H1 (cell line): ENCODE results near the gene PROK1. TPM values are rescaled to one million over a fixed set of nuclear protein-coding genes. Genes with fewer than 3 reads are reported as not detected.

Experiments
- EP300 ChIP-seq, 2 experiments: IDR thresholded peaks; 1 replicate in 1 of 2; 2 replicates in 1 of 2; pipeline ENCODE4 v1.6.1; 2011 to 2012; ENCODE audit warnings: low read depth in 2 of 2, low read length in 2 of 2, mild to moderate bottlenecking in 2 of 2, borderline replicate concordance in 1 of 2, inconsistent platforms in 1 of 2, moderate library complexity in 1 of 2
- RFX5 ChIP-seq: IDR thresholded peaks from 2 replicates; pipeline ENCODE4 v1.6.1; 2011; ENCODE audit warnings: low read depth, low read length, improper control_type of control experiment, borderline replicate concordance
- ZNF274 ChIP-seq: IDR thresholded peaks from 2 replicates; pipeline ENCODE4 v1.7.0; 2012; ENCODE audit warnings: low read length, borderline replicate concordance; ENCODE audit errors: extremely low read depth
- polyA plus RNA-seq, 7 experiments: library from polyadenylated mRNA; depleted of rRNA in 3 of 7; stranded (reverse) in 5 of 7; unstranded in 2 of 7; fragments of >200 nt in 5 of 7; fragments of 200-250 nt in 2 of 7; gene quantifications; 1 replicate in 5 of 7; 2 replicates in 1 of 7; 4 replicates in 1 of 7; pipeline versions ENCODE4 v1.2.1 to v1.2.3, GENCODE V29; 2011 to 2013; ENCODE audit warnings: missing spikeins in 2 of 7, mixed read lengths in 2 of 7
- total RNA-seq: library from RNA; stranded (reverse); fragmentation: NEBNext Ultra II Directional; extraction: Animal tissue kit (Norgen Biotek cat#: 25700); gene quantifications from 2 replicates; pipeline ENCODE4 v1.2.1, GENCODE V29; 2021
- TF ChIP-seq, protein P1 (sequence below): fragments of 300-600 bp; sonication (generic); IDR thresholded peaks from 2 replicates; pipeline ENCODE4 v1.7.1; 2012; ENCODE audit warnings: low read length, moderate library complexity, mild to moderate bottlenecking, inconsistent platforms; ENCODE audit not compliant: insufficient replicate concordance
- TF ChIP-seq, protein P2 (sequence below), 3 experiments: IDR thresholded peaks; 1 replicate in 2 of 3; 2 replicates in 1 of 3; pipeline versions ENCODE4 v1.5.1 to v1.6.1; 2011; ENCODE audit warnings: low read length in 3 of 3, mild to moderate bottlenecking in 3 of 3, inconsistent platforms in 2 of 3, low read depth in 1 of 3, moderate library complexity in 1 of 3; ENCODE audit not compliant: insufficient read depth in 1 of 3; ENCODE audit errors: control extremely low read depth in 1 of 3
- TF ChIP-seq, protein P3 (sequence below): IDR thresholded peaks from 2 replicates; pipeline ENCODE4 v1.6.1; 2012; ENCODE audit warnings: low read length, inconsistent platforms

The PROK1 gene
- total and polyA plus RNA-seq, 2 of the 8 experiments (the other 6 are each of a cell fraction or from before 2014, with no cell fraction given): 0.12 TPM; not detected in 1

DNA sequence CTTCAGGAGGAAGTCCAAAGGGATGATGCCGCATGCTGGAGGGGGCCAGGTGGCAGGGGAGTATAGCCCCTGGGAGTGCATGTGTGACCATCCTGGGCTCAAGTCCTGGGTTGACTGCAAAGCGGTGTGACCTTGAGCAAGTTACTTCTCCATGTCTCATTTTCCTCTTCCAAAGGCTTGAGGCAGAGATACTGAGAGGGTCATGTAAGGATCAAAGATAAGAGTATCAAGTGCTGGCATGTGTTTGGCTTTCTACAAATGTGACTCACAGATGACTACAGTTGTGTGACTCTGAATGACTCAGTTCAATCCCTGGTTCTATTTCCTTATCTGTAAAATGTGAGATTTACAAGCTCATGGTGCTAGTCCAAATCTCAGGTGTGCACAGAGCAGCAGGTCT is 26.1 kb downstream of the PROK1 start (continued):
- TF ChIP-seq, protein P1, sequence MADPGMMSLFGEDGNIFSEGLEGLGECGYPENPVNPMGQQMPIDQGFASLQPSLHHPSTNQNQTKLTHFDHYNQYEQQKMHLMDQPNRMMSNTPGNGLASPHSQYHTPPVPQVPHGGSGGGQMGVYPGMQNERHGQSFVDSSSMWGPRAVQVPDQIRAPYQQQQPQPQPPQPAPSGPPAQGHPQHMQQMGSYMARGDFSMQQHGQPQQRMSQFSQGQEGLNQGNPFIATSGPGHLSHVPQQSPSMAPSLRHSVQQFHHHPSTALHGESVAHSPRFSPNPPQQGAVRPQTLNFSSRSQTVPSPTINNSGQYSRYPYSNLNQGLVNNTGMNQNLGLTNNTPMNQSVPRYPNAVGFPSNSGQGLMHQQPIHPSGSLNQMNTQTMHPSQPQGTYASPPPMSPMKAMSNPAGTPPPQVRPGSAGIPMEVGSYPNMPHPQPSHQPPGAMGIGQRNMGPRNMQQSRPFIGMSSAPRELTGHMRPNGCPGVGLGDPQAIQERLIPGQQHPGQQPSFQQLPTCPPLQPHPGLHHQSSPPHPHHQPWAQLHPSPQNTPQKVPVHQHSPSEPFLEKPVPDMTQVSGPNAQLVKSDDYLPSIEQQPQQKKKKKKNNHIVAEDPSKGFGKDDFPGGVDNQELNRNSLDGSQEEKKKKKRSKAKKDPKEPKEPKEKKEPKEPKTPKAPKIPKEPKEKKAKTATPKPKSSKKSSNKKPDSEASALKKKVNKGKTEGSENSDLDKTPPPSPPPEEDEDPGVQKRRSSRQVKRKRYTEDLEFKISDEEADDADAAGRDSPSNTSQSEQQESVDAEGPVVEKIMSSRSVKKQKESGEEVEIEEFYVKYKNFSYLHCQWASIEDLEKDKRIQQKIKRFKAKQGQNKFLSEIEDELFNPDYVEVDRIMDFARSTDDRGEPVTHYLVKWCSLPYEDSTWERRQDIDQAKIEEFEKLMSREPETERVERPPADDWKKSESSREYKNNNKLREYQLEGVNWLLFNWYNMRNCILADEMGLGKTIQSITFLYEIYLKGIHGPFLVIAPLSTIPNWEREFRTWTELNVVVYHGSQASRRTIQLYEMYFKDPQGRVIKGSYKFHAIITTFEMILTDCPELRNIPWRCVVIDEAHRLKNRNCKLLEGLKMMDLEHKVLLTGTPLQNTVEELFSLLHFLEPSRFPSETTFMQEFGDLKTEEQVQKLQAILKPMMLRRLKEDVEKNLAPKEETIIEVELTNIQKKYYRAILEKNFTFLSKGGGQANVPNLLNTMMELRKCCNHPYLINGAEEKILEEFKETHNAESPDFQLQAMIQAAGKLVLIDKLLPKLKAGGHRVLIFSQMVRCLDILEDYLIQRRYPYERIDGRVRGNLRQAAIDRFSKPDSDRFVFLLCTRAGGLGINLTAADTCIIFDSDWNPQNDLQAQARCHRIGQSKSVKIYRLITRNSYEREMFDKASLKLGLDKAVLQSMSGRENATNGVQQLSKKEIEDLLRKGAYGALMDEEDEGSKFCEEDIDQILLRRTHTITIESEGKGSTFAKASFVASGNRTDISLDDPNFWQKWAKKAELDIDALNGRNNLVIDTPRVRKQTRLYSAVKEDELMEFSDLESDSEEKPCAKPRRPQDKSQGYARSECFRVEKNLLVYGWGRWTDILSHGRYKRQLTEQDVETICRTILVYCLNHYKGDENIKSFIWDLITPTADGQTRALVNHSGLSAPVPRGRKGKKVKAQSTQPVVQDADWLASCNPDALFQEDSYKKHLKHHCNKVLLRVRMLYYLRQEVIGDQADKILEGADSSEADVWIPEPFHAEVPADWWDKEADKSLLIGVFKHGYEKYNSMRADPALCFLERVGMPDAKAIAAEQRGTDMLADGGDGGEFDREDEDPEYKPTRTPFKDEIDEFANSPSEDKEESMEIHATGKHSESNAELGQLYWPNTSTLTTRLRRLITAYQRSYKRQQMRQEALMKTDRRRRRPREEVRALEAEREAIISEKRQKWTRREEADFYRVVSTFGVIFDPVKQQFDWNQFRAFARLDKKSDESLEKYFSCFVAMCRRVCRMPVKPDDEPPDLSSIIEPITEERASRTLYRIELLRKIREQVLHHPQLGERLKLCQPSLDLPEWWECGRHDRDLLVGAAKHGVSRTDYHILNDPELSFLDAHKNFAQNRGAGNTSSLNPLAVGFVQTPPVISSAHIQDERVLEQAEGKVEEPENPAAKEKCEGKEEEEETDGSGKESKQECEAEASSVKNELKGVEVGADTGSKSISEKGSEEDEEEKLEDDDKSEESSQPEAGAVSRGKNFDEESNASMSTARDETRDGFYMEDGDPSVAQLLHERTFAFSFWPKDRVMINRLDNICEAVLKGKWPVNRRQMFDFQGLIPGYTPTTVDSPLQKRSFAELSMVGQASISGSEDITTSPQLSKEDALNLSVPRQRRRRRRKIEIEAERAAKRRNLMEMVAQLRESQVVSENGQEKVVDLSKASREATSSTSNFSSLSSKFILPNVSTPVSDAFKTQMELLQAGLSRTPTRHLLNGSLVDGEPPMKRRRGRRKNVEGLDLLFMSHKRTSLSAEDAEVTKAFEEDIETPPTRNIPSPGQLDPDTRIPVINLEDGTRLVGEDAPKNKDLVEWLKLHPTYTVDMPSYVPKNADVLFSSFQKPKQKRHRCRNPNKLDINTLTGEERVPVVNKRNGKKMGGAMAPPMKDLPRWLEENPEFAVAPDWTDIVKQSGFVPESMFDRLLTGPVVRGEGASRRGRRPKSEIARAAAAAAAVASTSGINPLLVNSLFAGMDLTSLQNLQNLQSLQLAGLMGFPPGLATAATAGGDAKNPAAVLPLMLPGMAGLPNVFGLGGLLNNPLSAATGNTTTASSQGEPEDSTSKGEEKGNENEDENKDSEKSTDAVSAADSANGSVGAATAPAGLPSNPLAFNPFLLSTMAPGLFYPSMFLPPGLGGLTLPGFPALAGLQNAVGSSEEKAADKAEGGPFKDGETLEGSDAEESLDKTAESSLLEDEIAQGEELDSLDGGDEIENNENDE: no peak
- TF ChIP-seq, protein P2, sequence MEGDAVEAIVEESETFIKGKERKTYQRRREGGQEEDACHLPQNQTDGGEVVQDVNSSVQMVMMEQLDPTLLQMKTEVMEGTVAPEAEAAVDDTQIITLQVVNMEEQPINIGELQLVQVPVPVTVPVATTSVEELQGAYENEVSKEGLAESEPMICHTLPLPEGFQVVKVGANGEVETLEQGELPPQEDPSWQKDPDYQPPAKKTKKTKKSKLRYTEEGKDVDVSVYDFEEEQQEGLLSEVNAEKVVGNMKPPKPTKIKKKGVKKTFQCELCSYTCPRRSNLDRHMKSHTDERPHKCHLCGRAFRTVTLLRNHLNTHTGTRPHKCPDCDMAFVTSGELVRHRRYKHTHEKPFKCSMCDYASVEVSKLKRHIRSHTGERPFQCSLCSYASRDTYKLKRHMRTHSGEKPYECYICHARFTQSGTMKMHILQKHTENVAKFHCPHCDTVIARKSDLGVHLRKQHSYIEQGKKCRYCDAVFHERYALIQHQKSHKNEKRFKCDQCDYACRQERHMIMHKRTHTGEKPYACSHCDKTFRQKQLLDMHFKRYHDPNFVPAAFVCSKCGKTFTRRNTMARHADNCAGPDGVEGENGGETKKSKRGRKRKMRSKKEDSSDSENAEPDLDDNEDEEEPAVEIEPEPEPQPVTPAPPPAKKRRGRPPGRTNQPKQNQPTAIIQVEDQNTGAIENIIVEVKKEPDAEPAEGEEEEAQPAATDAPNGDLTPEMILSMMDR (IDR thresholded peaks at IDR 0.05; ENCODE audit: control extremely low read depth in 1 of 3, insufficient read depth in 1 of 3, low read depth in 1 of 3, low read length in 3 of 3): no peak
- TF ChIP-seq, protein P3, sequence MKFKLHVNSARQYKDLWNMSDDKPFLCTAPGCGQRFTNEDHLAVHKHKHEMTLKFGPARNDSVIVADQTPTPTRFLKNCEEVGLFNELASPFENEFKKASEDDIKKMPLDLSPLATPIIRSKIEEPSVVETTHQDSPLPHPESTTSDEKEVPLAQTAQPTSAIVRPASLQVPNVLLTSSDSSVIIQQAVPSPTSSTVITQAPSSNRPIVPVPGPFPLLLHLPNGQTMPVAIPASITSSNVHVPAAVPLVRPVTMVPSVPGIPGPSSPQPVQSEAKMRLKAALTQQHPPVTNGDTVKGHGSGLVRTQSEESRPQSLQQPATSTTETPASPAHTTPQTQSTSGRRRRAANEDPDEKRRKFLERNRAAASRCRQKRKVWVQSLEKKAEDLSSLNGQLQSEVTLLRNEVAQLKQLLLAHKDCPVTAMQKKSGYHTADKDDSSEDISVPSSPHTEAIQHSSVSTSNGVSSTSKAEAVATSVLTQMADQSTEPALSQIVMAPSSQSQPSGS: no peak
- TF ChIP-seq RFX5: no peak
- TF ChIP-seq EP300 (IDR thresholded peaks at IDR 0.05; ENCODE audit: borderline replicate concordance in 1 of 2, low read depth in 2 of 2, low read length in 2 of 2): no peak
- TF ChIP-seq ZNF274: no peak
